Embryonic facial prominence (tissue), 1 donor: Measurements from ENCODE around the gene GPC3.
"Not testable (repeated sequence)": the region's sequence is repeated elsewhere in the genome, so short reads cannot be mapped to it uniquely, and the experiment has no call there.

Experiments
- DNase-seq: peaks from one replicate; pipeline ENCODE4 v3.0.0-alpha.2; 2016; ENCODE audit errors: extremely low spot score

The GPC3 gene

GRCh38 chrX:133771086-133771646 lies 214.2 kb downstream of the GPC3 start:
- DNase-seq = no peak

- DNase-seq = not testable (repeated sequence)
Observed at GRCh38 chrX:133762976-133763548, 222.3 kb downstream of the GPC3 start.

GRCh38 chrX:133754657-133755056 lies 230.7 kb downstream of the GPC3 start:
- DNase-seq = no peak

- no peak for DNase-seq
Observed at GRCh38 chrX:133749951-133750350, 235.4 kb downstream of the GPC3 start.

- DNase-seq = no peak
Observed at GRCh38 chrX:133749370-133749769, 236.0 kb downstream of the GPC3 start.

GRCh38 chrX:133747196-133747595 lies 238.2 kb downstream of the GPC3 start:
- DNase-seq = no peak

- DNase-seq = no peak
Observed at GRCh38 chrX:133746593-133746992, 238.8 kb downstream of the GPC3 start.

- no peak for DNase-seq
Observed at GRCh38 chrX:133745349-133745748, 240.0 kb downstream of the GPC3 start.

GRCh38 chrX:133742602-133743305 lies 242.6 kb downstream of the GPC3 start:
- no peak for DNase-seq

GRCh38 chrX:133741303-133741702 lies 244.1 kb downstream of the GPC3 start:
- DNase-seq = no peak

GRCh38 chrX:133726642-133727041 lies 258.8 kb downstream of the GPC3 start:
- DNase-seq = no peak

- no peak for DNase-seq
Observed at GRCh38 chrX:133726211-133726630, 259.2 kb downstream of the GPC3 start.

GRCh38 chrX:133723930-133724329 lies 261.5 kb downstream of the GPC3 start:
- DNase-seq = no peak

GRCh38 chrX:133722756-133723155 lies 262.6 kb downstream of the GPC3 start:
- no peak for DNase-seq

- DNase-seq = not testable (repeated sequence)
Observed at GRCh38 chrX:133720269-133720668, 265.1 kb downstream of the GPC3 start.

- DNase-seq = no peak
Observed at GRCh38 chrX:133715715-133716114, 269.7 kb downstream of the GPC3 start.

- DNase-seq = no peak
Observed at GRCh38 chrX:133709501-133709900, 275.9 kb downstream of the GPC3 start.

GRCh38 chrX:133706890-133707289 lies 278.5 kb downstream of the GPC3 start:
- DNase-seq = no peak

GRCh38 chrX:133702230-133702629 lies 283.2 kb downstream of the GPC3 start:
- DNase-seq = no peak

GRCh38 chrX:133699023-133699728 lies 286.2 kb downstream of the GPC3 start:
- no peak for DNase-seq

- no peak for DNase-seq
Observed at GRCh38 chrX:133698298-133698697, 287.1 kb downstream of the GPC3 start.

- DNase-seq = no peak
Observed at GRCh38 chrX:133697656-133698055, 287.7 kb downstream of the GPC3 start.
